Chondrocyte (in vitro differentiated cells): ENCODE measurements around the gene KL. TPM values are rescaled to one million over a fixed set of nuclear protein-coding genes. Genes with fewer than 3 reads are reported as not detected.
A peak's percentile ranks its signal among the peaks of the same experiment; 100 is the strongest.

Experiments used
- DNase-seq: peaks from one replicate; pipeline ENCODE4 v3.0.0; 2021; ENCODE audit warnings: mixed read lengths, low spot score
- H3K27ac Mint-ChIP-seq: one replicate; pipeline ENCODE4 v1.8.0; 2021; ENCODE audit warnings: mild to moderate bottlenecking, moderate library complexity, mixed read lengths; ENCODE audit not compliant: unreplicated experiment
- H3K27me3 Mint-ChIP-seq: 2 replicates; pipeline ENCODE4 v1.8.0; 2021; ENCODE audit warnings: low read depth, mixed read lengths
- H3K36me3 Mint-ChIP-seq: 2 replicates; pipeline ENCODE4 v1.8.0; 2021; ENCODE audit warnings: low read depth, mixed read lengths
- H3K4me1 Mint-ChIP-seq: 2 replicates; pipeline ENCODE4 v1.8.0; 2021; ENCODE audit warnings: low read depth, mild to moderate bottlenecking, mixed read lengths
- H3K4me3 Mint-ChIP-seq: one replicate; pipeline ENCODE4 v1.8.0; 2021; ENCODE audit warnings: mild to moderate bottlenecking, moderate library complexity, mixed read lengths; ENCODE audit not compliant: unreplicated experiment
- H3K9me3 Mint-ChIP-seq: 2 replicates; pipeline ENCODE4 v1.8.0; 2021; ENCODE audit warnings: low read depth, mixed read lengths
- CTCF ChIP-seq: fragments of 200-600 bp; sonication (generic); IDR thresholded peaks from 2 replicates; pipeline ENCODE4 v1.5.0; 2021; ENCODE audit warnings: antibody characterized with exemption, mild to moderate bottlenecking, moderate library complexity
- total RNA-seq: library from RNA; stranded (reverse); gene quantifications from 3 replicates; pipeline ENCODE4 v1.2.1, GENCODE V29; 2021

KL gene
- total RNA-seq, 1 donor from 2014 or later, result 0.05 TPM

- no peaks in the 10 kb centered on the region for H3K4me1 Mint-ChIP-seq
- TF ChIP-seq CTCF, result no peak
- H3K4me3 Mint-ChIP-seq, result no peak overlapping the region
- no peaks in the 10 kb centered on the region for H3K9me3 Mint-ChIP-seq
- no peaks in the 10 kb centered on the region for H3K27me3 Mint-ChIP-seq
- H3K36me3 Mint-ChIP-seq, result no peaks in the 10 kb centered on the region
- no peak for DNase-seq
- H3K27ac Mint-ChIP-seq, result no peak overlapping the region
These were observed 42.6 kb downstream of the KL start for GRCh38 chr13:33058776-33059327.

GRCh38 chr13:33060815-33061214 is 44.6 kb downstream of the KL start:
- DNase-seq, result no peak
- no peaks in the 10 kb centered on the region for H3K27me3 Mint-ChIP-seq
- no peak for TF ChIP-seq CTCF
- H3K9me3 Mint-ChIP-seq, result no peaks in the 10 kb centered on the region
- H3K4me3 Mint-ChIP-seq, result no peak overlapping the region
- H3K36me3 Mint-ChIP-seq, result no peaks in the 10 kb centered on the region
- no peaks in the 10 kb centered on the region for H3K4me1 Mint-ChIP-seq
- H3K27ac Mint-ChIP-seq, result no peak overlapping the region

- H3K36me3 Mint-ChIP-seq, result no peaks in the 10 kb centered on the region
- DNase-seq, result no peak
- H3K27ac Mint-ChIP-seq, result no peak overlapping the region
- H3K4me3 Mint-ChIP-seq, result no peak overlapping the region
- no peaks in the 10 kb centered on the region for H3K4me1 Mint-ChIP-seq
- no peaks in the 10 kb centered on the region for H3K9me3 Mint-ChIP-seq
- no peak for TF ChIP-seq CTCF
- no peaks in the 10 kb centered on the region for H3K27me3 Mint-ChIP-seq
These were observed 50.1 kb downstream of the KL start for GRCh38 chr13:33066329-33066728.

DNA sequence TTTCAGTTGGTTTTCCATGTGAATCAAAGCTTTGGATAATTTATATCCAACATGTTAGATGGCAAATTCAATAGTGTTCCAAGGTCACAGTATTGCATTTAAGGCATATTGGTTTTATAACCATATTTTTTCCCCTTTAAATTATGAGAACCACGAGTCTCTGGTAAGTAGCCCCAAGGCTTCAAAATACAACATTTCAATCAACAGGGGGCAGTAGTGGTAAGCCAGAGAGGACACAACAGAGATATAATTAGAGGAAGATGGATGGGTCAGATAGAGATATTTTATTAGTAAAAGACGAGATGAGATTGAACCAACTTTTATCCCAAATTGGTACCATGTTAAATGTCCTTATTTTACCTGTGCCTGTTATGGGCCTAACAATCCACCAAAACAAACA is 53.1 kb downstream of the KL start:
- H3K27ac Mint-ChIP-seq, result no peak overlapping the region
- no peaks in the 10 kb centered on the region for H3K27me3 Mint-ChIP-seq
- H3K4me3 Mint-ChIP-seq, result no peak overlapping the region
- H3K4me1 Mint-ChIP-seq, result no peaks in the 10 kb centered on the region
- H3K9me3 Mint-ChIP-seq, result no peaks in the 10 kb centered on the region
- peak; percentile 40 for TF ChIP-seq CTCF
- DNase-seq, result no peak
- H3K36me3 Mint-ChIP-seq, result no peaks in the 10 kb centered on the region

DNA sequence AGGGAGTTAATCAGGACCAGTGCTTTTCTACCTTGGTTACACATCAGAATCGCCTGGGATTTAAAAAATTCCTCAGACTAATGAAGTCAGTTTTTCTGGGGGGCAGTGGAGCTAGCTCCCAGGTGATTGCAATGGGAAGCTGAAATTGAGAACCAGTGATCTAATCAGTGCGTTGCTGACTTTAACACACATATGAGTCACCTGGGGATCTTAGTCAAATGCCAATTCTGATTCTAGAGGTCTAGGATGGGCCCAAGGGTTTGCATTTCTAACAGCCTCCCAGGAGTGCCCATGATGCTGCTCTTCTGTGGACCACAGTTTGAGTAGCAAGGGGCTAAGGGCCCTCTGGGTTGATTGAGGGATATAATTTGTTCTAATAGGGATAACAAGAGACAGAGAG is 54.5 kb downstream of the KL start:
- no peak for TF ChIP-seq CTCF
- Mint-ChIP-seq H3K36me3 (no peaks in the 10 kb centered on the region), H3K9me3 (no peaks in the 10 kb centered on the region), H3K27me3 (no peaks in the 10 kb centered on the region), H3K4me1 (no peaks in the 10 kb centered on the region), H3K27ac (no peak overlapping the region), H3K4me3 (no peak overlapping the region)
- DNase-seq, result no peak
